SK-N-MC (cell line): Measurements from ENCODE around the gene FCHSD1.

ENCODE experiments used
- DNase-seq: peaks from one replicate; pipeline ENCODE4 v3.0.0-alpha.2; 2011; ENCODE audit warnings: low read depth, low spot score
- H3K27ac ChIP-seq: fragments of 200-600 bp; sonication (generic); 2 replicates; pipeline ENCODE4 v1.5.1; 2016; ENCODE audit warnings: mixed run types
- H3K36me3 ChIP-seq: fragments of 200-600 bp; sonication (generic); 2 replicates; pipeline ENCODE4 v1.6.1; 2017; ENCODE audit warnings: antibody characterized with exemption, low read length, mixed read lengths; ENCODE audit not compliant: insufficient read depth
- H3K4me3 ChIP-seq: fragments of 200-600 bp; sonication (generic); 2 replicates; pipeline ENCODE4 v1.5.1; 2016
- H3K9ac ChIP-seq: fragments of 200-600 bp; sonication (generic); 2 replicates; pipeline ENCODE4 v1.8.0; 2017; ENCODE audit warnings: mixed run types, mixed read lengths; ENCODE audit not compliant: insufficient read length
- H3K9me3 ChIP-seq: fragments of 200-600 bp; sonication (generic); 2 replicates; pipeline ENCODE4 v1.6.1; 2017; ENCODE audit warnings: low read depth, mild to moderate bottlenecking, antibody characterized with exemption, low read length, moderate library complexity, mixed read lengths
- EZH2 ChIP-seq: fragments of 200-600 bp; sonication (generic); IDR thresholded peaks from one replicate; pipeline ENCODE4 v1.6.1; 2017; ENCODE audit warnings: antibody characterized with exemption
- FOXP2 ChIP-seq: optimal IDR thresholded peaks from 2 replicates; pipeline ENCODE3; 2011; ENCODE audit warnings: mild to moderate bottlenecking, moderate library complexity; ENCODE audit not compliant: insufficient read depth; ENCODE audit errors: extremely low read length, control extremely low read depth
- POLR2AphosphoS5 ChIP-seq: IDR thresholded peaks from 2 replicates; pipeline ENCODE4 v1.6.1; 2012; ENCODE audit warnings: mild to moderate bottlenecking, low read depth, low read length, borderline replicate concordance

FCHSD1 gene

GRCh38 chr5:141590127-141590526, 61.1 kb downstream of the FCHSD1 start:
- H3K27ac ChIP-seq: no peak overlapping the region
- TF ChIP-seq POLR2AphosphoS5 (no peak), FOXP2 (no peak), EZH2 (no peak)
- no peak overlapping the region for H3K9ac ChIP-seq
- H3K4me3 ChIP-seq: no peak overlapping the region
- peaks cover 21% of the 10 kb centered on the region for H3K36me3 ChIP-seq
- no peaks in the 10 kb centered on the region for H3K9me3 ChIP-seq
- no peak for DNase-seq
